Right lobe of liver (tissue), 6 donors: ENCODE measurements around the gene GGCT. TPM values are rescaled to one million over a fixed set of nuclear protein-coding genes. Genes with fewer than 3 reads are reported as not detected.
"Not testable (repeated sequence)": the region's sequence is repeated elsewhere in the genome, so short reads cannot be mapped to it uniquely, and the experiment has no call there.

ENCODE experiments used
- ATAC-seq, 4 donors: fragments of 200-7000 bp; cut with Tn5 transposase; one replicate each; pipeline ENCODE4 v1.9.1; 2020; ENCODE audit warnings: mild to moderate bottlenecking in 4 of 4, moderate library complexity in 4 of 4
- DNase-seq, 3 donors: peaks; one replicate each; pipeline ENCODE4 v3.0.0-alpha.2; 2020
- H3K27ac ChIP-seq, 3 donors: fragments of 200-600 bp; one replicate each; pipeline ENCODE4 v1.8.0; 2022
- H3K27me3 ChIP-seq, 2 donors: fragments of 200-600 bp; one replicate each; pipeline ENCODE4 v1.8.0; 2022
- H3K36me3 ChIP-seq, 4 donors: fragments of 200-600 bp; sonication (generic) in 1 of 4; one replicate each; pipeline versions ENCODE4 v1.5.1 to v1.8.0; 2017 to 2022; ENCODE audit warnings: control low read depth in 1 of 4
- H3K4me1 ChIP-seq, 4 donors: fragments of 200-600 bp; sonication (generic) in 1 of 4; one replicate each; pipeline versions ENCODE4 v1.5.1 to v1.8.0; 2017 to 2022; ENCODE audit warnings: control low read depth in 1 of 4
- H3K4me3 ChIP-seq, 3 donors: fragments of 200-600 bp; one replicate each; pipeline ENCODE4 v1.8.0; 2022
- H3K9me3 ChIP-seq, 4 donors: fragments of 200-600 bp; sonication (generic) in 1 of 4; one replicate each; pipeline versions ENCODE4 v1.5.1 to v1.8.0; 2017 to 2022; ENCODE audit warnings: control low read depth in 1 of 4
- POLR2A ChIP-seq: fragments of 450-650 bp; IDR thresholded peaks from one replicate; pipeline ENCODE4 v1.6.1; 2017; ENCODE audit warnings: antibody characterized with exemption, mild to moderate bottlenecking
- WGBS: methylation state at CpG from one replicate; pipeline ENCODE4 v1.1.6; 2018; ENCODE audit warnings: low coverage, low lambda C conversion rate; ENCODE audit not compliant: insufficient coverage; ENCODE audit errors: missing lambda C conversion rate; 5-methylcytosine and 5-hydroxymethylcytosine counted together
- intact Hi-C, 2 donors: fragments of 100-400 bp; cut with DNase I; formaldehyde crosslinking; loops; one replicate each; pipeline versions ENCODE4 v1.11.2 to v1.14.1; 2022
- total RNA-seq, 6 experiments: library from RNA; depleted of rRNA in 2 of 6; stranded (reverse); fragments of >200 nt in 2 of 6; fragmentation: NEBNext Ultra II Directional in 3 of 6; extraction: Animal tissue kit (Norgen Biotek cat#: 25700) in 3 of 6; gene quantifications; one replicate each; pipeline versions ENCODE4 v1.1.0 to v1.2.4, GENCODE V29; 2016 to 2023
- TF ChIP-seq, protein P1 (sequence below), 4 donors: fragments of 200-600 bp in 3 of 4; fragments of 450-650 bp in 1 of 4; IDR thresholded peaks; one replicate each; pipeline versions ENCODE4 v1.5.1 to v1.8.0; 2016 to 2022; ENCODE audit warnings: antibody characterized with exemption in 4 of 4, mild to moderate bottlenecking in 2 of 4
- donor health status: DM: no; HTN: yes; CAD: no.
- donor health status: DM: no; HTN: no; CAD: no.
- donor health status: DM: no; HTN: no; CAD: no.
- donor health status: DM: no; HTN: yes; CAD: no.
- donor health status: DM: no; HTN: yes; CAD: no.

The GGCT gene
- total RNA-seq, 6 experiments from 2014 or later, result 13.2 to 23.8 (median 16.8) TPM

GRCh38 chr7:30491417-30491816, 13.2 kb downstream of the GGCT start:
- DNase-seq (no peak), ATAC-seq (no peak)
- TF ChIP-seq, protein P1, sequence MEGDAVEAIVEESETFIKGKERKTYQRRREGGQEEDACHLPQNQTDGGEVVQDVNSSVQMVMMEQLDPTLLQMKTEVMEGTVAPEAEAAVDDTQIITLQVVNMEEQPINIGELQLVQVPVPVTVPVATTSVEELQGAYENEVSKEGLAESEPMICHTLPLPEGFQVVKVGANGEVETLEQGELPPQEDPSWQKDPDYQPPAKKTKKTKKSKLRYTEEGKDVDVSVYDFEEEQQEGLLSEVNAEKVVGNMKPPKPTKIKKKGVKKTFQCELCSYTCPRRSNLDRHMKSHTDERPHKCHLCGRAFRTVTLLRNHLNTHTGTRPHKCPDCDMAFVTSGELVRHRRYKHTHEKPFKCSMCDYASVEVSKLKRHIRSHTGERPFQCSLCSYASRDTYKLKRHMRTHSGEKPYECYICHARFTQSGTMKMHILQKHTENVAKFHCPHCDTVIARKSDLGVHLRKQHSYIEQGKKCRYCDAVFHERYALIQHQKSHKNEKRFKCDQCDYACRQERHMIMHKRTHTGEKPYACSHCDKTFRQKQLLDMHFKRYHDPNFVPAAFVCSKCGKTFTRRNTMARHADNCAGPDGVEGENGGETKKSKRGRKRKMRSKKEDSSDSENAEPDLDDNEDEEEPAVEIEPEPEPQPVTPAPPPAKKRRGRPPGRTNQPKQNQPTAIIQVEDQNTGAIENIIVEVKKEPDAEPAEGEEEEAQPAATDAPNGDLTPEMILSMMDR (IDR thresholded peaks at IDR 0.05), result no peak
- TF ChIP-seq POLR2A, result no peak
- H3K27me3 ChIP-seq, result no peaks in the 10 kb centered on the region
- H3K4me3 ChIP-seq, result no peak overlapping the region
- H3K4me1 ChIP-seq, result no peaks in the 10 kb centered on the region
- intact Hi-C loops, result no loop called here
- no peaks in the 10 kb centered on the region for H3K36me3 ChIP-seq
- no peak overlapping the region for H3K27ac ChIP-seq
- no peaks in the 10 kb centered on the region for H3K9me3 ChIP-seq

- no peak for ATAC-seq
- no peaks in the 10 kb centered on the region for H3K4me1 ChIP-seq
- no peaks in the 10 kb centered on the region for H3K9me3 ChIP-seq
- TF ChIP-seq, protein P1 (IDR thresholded peaks at IDR 0.05), result no peak
- TF ChIP-seq POLR2A, result no peak
- H3K4me3 ChIP-seq, result no peak overlapping the region
- intact Hi-C loops, result no loop called here
- no peak overlapping the region for H3K27ac ChIP-seq
- no peaks in the 10 kb centered on the region for H3K27me3 ChIP-seq
- DNase-seq, result no peak
- H3K36me3 ChIP-seq, result no peaks in the 10 kb centered on the region
- 92% methylated on average over 1 of the region's 1 CpG for WGBS
These were observed 17.3 kb downstream of the GGCT start for GRCh38 chr7:30487371-30487770.

DNA sequence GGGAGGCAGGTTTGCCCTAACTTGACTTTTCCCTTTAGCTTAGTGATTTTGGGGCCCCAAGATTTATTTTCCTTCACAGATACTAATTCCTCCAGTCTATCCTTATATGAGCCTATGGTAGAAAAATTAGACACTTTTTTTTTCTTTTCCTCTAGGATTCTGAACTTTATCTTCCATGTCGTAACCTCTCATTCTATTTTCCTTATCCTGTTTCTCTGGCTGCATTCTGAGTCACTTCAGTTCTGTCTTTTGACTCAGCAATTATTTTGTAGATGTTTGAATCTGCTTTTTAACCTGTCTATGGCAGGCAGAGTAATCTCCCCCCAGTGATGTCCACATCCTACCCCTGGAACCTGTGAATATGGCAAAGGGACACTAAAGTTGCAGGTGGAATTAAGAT, 19.0 kb downstream of the GGCT start:
- Histone ChIP-seq H3K36me3 (no peaks in the 10 kb centered on the region), H3K4me1 (no peaks in the 10 kb centered on the region), H3K27ac (no peak overlapping the region), H3K27me3 (no peaks in the 10 kb centered on the region), H3K9me3 (no peaks in the 10 kb centered on the region), H3K4me3 (no peak overlapping the region)
- 67% methylated on average over 1 of the region's 1 CpG for WGBS
- no peak for TF ChIP-seq POLR2A
- DNase-seq, result no peak
- intact Hi-C loops, result no loop called here
- ATAC-seq, result no peak

GRCh38 chr7:30481416-30481815, 23.2 kb downstream of the GGCT start:
- H3K36me3 ChIP-seq, H3K27me3 ChIP-seq, ATAC-seq, H3K27ac ChIP-seq, intact Hi-C loops, H3K4me1 ChIP-seq, DNase-seq, H3K9me3 ChIP-seq, H3K4me3 ChIP-seq: not testable (repeated sequence)
- WGBS, result 79% methylated on average over 3 of the region's 9 CpGs

DNA sequence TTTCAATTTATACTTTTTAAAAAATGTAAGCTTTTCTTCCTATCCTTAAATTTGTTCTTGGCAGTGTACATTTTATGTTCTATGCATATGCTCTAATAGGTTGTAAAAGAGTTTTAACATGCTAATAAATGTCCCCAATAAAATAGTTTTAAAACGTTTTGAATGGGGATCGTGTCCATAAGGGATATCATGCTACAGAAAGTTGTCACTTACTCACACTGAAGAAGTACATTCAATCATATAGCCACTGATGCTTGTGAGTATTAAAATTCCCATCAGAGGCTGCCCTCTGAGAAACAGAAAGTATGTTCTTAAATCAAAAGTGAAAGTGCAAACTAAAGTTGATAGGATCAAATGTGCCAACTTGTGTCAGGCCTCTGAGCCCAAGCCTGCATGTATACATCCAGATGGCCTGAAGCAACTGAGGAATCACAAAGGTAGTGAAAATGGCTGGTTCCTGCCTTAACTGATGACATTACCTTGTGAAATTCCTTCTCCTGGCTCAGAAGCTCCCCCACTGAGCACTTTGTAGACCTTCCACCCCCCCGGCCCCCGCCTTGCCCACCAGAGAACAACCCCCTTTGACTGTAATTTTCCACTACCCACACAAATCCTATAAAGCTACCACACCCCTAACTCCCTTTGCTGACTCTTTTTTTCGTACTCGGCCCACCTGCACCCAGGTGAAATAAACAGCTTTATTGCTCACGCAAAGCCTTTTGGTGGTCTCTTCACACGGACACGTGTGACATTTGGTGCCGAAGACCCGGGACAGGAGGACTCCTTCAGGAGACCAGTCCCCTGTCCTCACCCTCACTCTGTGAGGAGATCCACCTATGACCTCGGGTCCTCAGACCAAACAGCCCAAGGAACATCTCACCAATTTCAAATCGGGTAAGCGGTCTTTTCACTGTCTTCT, 25.2 kb downstream of the GGCT start:
- DNase-seq, result no peak
- H3K4me3 ChIP-seq, result peak overlapping the region; percentile 66 to 84 (median 69)

More for the DNA sequence above, 25.2 kb downstream of the GGCT start:
- peak; percentile 31 to 54 (median 44) for ATAC-seq
- TF ChIP-seq, protein P1 (IDR thresholded peaks at IDR 0.05), result no peak
- no peak for TF ChIP-seq POLR2A
- Histone ChIP-seq H3K27ac (peak overlapping the region; percentile 78 to 92 (median 83)), H3K27me3 (no peaks in the 10 kb centered on the region), H3K36me3 (no peaks in the 10 kb centered on the region), H3K9me3 (no peaks in the 10 kb centered on the region), H3K4me1 (peaks cover 0 to 6% (median 0%) of the 10 kb centered on the region in 4 donors)
- WGBS, result 80% methylated on average over 13 of the region's 14 CpGs
- intact Hi-C loops, result no loop called here
